H1 (cell line): ENCODE results near the gene TMEM51. TPM values are rescaled to one million over a fixed set of nuclear protein-coding genes. Genes with fewer than 3 reads are reported as not detected.

ENCODE experiments used
- CHD7 ChIP-seq: fragments of 300-600 bp; sonication (generic); IDR thresholded peaks from 2 replicates; pipeline ENCODE4 v1.7.1; 2012; ENCODE audit warnings: low read length, moderate library complexity, mild to moderate bottlenecking, inconsistent platforms; ENCODE audit not compliant: insufficient replicate concordance
- SP4 ChIP-seq: IDR thresholded peaks from 2 replicates; pipeline ENCODE4 v1.6.1; 2012; ENCODE audit warnings: low read length, inconsistent platforms
- polyA plus RNA-seq, 7 experiments: library from polyadenylated mRNA; depleted of rRNA in 3 of 7; stranded (reverse) in 5 of 7; unstranded in 2 of 7; fragments of >200 nt in 5 of 7; fragments of 200-250 nt in 2 of 7; gene quantifications; 1 replicate in 5 of 7; 2 replicates in 1 of 7; 4 replicates in 1 of 7; pipeline versions ENCODE4 v1.2.1 to v1.2.3, GENCODE V29; 2011 to 2013; ENCODE audit warnings: missing spikeins in 2 of 7, mixed read lengths in 2 of 7
- total RNA-seq: library from RNA; stranded (reverse); fragmentation: NEBNext Ultra II Directional; extraction: Animal tissue kit (Norgen Biotek cat#: 25700); gene quantifications from 2 replicates; pipeline ENCODE4 v1.2.1, GENCODE V29; 2021

The TMEM51 gene
- total and polyA plus RNA-seq, 2 of the 8 experiments (the other 6 are each of a cell fraction or from before 2014, with no cell fraction given) = 9.9 to 10.7 TPM

- TF ChIP-seq CHD7 (no peak), SP4 (no peak)
Measured at GRCh38 chr1:15261155-15262002, 107.8 kb downstream of the TMEM51 start (continued).
